BE2C (cell line): ENCODE results near the gene FN3KRP.

Experiments
- DNase-seq: peaks from one replicate; pipeline ENCODE4 v3.0.0-alpha.2; 2020
- H3K27me3 ChIP-seq: fragments of 250-450 bp; sonication (Bioruptor Pico); 2 replicates; pipeline ENCODE4 v1.5.1; 2020; ENCODE audit warnings: mild to moderate bottlenecking
- H3K36me3 ChIP-seq: fragments of 250-450 bp; sonication (Bioruptor Pico); 2 replicates; pipeline ENCODE4 v1.5.1; 2020; ENCODE audit warnings: mild to moderate bottlenecking
- H3K4me1 ChIP-seq: fragments of 250-450 bp; sonication (Bioruptor Pico); 2 replicates; pipeline ENCODE4 v1.5.1; 2020
- H3K4me3 ChIP-seq: 2 replicates; pipeline ENCODE4 v1.5.1; 2011; ENCODE audit warnings: low read depth, low read length
- H3K9me3 ChIP-seq: fragments of 250-450 bp; sonication (Bioruptor Pico); 2 replicates; pipeline ENCODE4 v1.5.1; 2020
- TF ChIP-seq, protein P1 (sequence below): IDR thresholded peaks from 2 replicates; pipeline ENCODE4 v1.5.1; 2012; ENCODE audit warnings: mild to moderate bottlenecking, low read depth, low read length

Gene FN3KRP

DNA sequence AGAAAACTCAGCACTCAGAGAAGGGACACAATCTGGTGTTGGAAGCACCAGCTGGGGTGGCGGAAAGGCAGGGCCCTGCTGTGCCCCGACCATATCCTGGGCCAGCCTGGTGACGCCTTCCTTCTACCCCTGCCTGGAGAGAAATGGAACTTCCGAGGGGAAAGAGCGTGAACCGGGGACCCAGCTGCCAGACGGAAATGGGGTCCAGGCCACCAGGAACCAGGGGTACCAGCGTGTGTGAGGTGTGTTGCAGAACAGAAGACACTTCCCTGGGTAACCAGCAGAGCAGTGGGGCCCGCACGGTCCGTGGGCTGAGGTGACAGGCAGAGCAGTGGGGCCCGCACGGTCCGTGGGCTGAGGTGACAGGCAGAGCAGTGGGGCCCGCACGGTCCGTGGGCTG, 24.8 kb upstream of the FN3KRP start:
- Histone ChIP-seq H3K27me3 (no peaks in the 10 kb centered on the region), H3K9me3 (no peaks in the 10 kb centered on the region), H3K36me3 (no peaks in the 10 kb centered on the region), H3K4me3 (no peak overlapping the region), H3K4me1 (no peaks in the 10 kb centered on the region; the same call in 1 of the 2 replicates)
- TF ChIP-seq, protein P1, sequence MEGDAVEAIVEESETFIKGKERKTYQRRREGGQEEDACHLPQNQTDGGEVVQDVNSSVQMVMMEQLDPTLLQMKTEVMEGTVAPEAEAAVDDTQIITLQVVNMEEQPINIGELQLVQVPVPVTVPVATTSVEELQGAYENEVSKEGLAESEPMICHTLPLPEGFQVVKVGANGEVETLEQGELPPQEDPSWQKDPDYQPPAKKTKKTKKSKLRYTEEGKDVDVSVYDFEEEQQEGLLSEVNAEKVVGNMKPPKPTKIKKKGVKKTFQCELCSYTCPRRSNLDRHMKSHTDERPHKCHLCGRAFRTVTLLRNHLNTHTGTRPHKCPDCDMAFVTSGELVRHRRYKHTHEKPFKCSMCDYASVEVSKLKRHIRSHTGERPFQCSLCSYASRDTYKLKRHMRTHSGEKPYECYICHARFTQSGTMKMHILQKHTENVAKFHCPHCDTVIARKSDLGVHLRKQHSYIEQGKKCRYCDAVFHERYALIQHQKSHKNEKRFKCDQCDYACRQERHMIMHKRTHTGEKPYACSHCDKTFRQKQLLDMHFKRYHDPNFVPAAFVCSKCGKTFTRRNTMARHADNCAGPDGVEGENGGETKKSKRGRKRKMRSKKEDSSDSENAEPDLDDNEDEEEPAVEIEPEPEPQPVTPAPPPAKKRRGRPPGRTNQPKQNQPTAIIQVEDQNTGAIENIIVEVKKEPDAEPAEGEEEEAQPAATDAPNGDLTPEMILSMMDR: no peak
- DNase-seq: no peak

DNA sequence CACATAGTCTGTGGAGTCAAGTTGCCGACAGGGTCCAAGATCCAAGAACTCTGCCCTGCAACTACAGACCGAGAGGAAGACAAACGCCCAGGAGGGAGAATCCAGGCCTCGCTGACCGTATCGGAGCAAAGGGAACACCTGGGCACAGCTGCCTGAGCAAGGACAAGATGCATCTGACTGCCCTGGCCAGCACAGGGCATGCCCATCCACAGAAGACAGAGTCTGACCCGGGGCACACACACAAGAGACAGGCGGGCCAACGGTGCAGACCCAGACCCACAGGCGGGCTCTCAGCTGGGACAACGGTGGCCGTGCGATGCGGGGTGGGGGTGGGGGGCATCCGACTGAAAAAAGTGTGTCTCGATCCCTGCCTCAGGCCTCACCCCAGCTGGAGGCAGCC, 24.2 kb upstream of the FN3KRP start:
- H3K4me3 ChIP-seq: no peak overlapping the region
- H3K9me3 ChIP-seq: no peaks in the 10 kb centered on the region
- no peaks in the 10 kb centered on the region; the same call in 1 of the 2 replicates for H3K4me1 ChIP-seq
- no peak for DNase-seq
- TF ChIP-seq, protein P1: no peak
- no peaks in the 10 kb centered on the region for H3K36me3 ChIP-seq
- peaks cover under 1% of the 10 kb centered on the region; the same call in 1 of the 2 replicates for H3K27me3 ChIP-seq

DNA sequence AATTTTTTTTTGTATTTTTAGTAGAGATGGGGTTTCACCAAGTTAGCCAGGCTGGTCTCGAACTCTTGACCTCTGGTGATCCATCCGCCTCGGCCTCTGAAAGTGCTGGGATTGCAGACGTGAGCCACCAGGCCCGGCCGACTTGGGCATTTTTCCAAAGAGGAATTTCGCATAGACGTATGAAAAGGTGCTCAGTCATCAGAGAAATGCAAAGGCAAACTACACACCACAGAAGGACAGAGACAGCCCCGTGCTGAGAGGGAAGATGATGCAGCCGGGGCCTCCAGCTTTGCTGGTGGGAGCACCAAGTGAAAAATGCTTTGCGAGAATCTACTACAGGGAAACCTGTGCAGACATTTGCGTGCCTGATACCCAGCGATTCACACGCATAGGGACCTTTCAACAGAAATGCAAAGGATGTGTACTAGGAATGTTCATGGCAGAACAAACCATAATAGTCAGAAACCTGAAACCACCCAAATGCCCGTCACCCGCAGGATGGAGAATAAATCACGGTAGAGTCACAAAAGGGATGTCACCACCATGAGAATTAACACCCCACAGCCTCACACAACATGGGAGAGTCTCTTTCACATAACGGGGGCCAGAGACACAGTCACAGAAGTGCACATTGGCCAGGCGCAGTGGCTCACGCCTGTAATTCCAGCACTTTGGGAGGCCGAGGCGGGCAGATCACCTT, 23.2 kb upstream of the FN3KRP start:
- no peak for DNase-seq
- Histone ChIP-seq H3K4me3 (no peak overlapping the region), H3K4me1 (no peaks in the 10 kb centered on the region; the same call in 1 of the 2 replicates), H3K36me3 (no peaks in the 10 kb centered on the region), H3K27me3 (peaks cover 6% of the 10 kb centered on the region; the same call in 1 of the 2 replicates), H3K9me3 (no peaks in the 10 kb centered on the region)
- TF ChIP-seq, protein P1: no peak

DNA sequence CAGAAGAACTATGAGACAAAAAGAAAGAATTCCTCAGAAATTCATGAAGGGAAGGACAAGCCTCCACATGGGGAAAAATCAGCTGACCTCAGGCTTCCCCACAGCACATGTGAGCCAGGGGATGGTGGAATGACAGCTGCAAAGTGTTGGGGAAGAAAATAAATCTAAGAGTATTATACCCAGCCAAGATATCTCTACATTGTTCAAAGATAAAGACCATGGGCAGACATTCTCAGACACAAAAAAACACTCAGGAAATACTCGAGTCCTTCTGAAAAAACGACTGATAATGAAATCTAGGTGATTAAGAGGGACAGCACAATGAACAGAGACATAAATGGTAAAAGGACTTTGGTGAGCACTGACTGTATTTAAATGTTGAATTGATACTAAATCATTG, 21.9 kb upstream of the FN3KRP start:
- Histone ChIP-seq H3K36me3 (no peaks in the 10 kb centered on the region), H3K4me1 (no peaks in the 10 kb centered on the region; the same call in 1 of the 2 replicates), H3K27me3 (peaks cover 6% of the 10 kb centered on the region; the same call in 1 of the 2 replicates), H3K9me3 (no peaks in the 10 kb centered on the region), H3K4me3 (no peak overlapping the region)
- TF ChIP-seq, protein P1: no peak
- no peak for DNase-seq

DNA sequence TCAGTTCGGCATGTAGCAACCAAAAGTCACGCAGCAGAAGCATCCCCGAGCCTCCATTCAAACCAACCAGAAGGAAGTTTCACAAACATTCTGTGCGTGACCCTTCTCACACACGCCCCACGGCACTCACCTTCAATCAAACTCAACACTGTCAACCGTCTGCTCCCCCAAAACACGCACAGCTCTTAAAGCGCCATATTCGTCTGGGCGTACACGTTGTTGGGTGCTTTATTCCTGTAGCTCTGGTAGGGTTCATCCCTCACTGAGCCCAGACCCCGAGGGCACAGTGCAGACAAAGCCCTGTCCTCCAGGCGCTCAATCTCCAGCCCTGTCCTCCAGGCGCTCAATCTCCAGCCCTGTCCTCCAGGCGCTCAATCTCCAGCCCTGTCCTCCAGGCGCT, 20.2 kb upstream of the FN3KRP start:
- Histone ChIP-seq H3K4me1 (no peaks in the 10 kb centered on the region), H3K27me3 (peaks cover 6% of the 10 kb centered on the region; the same call in 1 of the 2 replicates), H3K36me3 (no peaks in the 10 kb centered on the region), H3K4me3 (no peak overlapping the region), H3K9me3 (no peaks in the 10 kb centered on the region)
- DNase-seq: no peak
- TF ChIP-seq, protein P1: no peak
